ENCODE data around the gene DCPS.
"Not testable (repeated sequence)": the region's sequence is repeated elsewhere in the genome, so short reads cannot be mapped to it uniquely, and the experiment has no call there.

DCPS gene

DNA sequence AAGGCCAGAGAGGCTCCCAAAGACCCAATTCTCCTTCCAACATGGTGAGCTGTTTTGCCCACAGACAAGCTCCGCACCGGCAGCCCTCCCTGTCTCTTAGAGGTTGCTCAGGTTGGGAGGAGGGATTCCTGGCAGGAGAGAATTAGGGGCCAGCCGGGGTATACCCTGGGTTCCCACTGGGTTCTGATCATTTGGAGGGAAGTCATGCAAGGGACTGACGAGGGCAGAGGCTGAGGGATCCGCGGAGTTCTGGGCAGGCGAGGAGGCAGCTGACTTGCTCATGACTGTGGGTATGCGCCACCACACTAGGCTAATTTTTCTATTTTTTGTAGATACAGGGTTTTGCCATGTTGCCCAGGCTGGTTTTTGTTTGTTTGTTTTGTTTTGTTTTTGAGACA lies 56.2 kb downstream of the DCPS start:
- DNase-seq (ENCODE audit: low read depth in 2 of 2) = no peak

DNA sequence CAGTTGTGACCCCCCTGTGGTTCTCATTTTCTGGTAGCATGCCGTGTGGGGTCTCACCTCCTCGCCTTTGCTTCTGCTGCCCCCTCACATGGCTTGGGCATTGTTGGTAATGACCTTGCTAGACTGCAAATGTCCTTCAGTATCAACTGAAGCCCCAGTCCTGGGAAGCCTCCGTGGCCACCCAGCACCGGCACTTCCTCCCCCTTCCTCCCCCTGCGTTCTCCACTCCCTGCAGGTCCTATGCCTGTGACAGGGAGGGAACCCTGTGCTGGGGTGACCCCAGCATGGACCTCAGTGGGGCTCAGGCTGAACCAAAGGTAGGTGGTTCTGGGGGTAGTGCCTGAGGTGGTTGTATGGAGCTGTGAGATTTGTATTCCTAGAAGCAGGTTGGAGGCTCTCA lies 57.5 kb downstream of the DCPS start:
- no peak for DNase-seq (ENCODE audit: low read depth in 2 of 2)

DNA sequence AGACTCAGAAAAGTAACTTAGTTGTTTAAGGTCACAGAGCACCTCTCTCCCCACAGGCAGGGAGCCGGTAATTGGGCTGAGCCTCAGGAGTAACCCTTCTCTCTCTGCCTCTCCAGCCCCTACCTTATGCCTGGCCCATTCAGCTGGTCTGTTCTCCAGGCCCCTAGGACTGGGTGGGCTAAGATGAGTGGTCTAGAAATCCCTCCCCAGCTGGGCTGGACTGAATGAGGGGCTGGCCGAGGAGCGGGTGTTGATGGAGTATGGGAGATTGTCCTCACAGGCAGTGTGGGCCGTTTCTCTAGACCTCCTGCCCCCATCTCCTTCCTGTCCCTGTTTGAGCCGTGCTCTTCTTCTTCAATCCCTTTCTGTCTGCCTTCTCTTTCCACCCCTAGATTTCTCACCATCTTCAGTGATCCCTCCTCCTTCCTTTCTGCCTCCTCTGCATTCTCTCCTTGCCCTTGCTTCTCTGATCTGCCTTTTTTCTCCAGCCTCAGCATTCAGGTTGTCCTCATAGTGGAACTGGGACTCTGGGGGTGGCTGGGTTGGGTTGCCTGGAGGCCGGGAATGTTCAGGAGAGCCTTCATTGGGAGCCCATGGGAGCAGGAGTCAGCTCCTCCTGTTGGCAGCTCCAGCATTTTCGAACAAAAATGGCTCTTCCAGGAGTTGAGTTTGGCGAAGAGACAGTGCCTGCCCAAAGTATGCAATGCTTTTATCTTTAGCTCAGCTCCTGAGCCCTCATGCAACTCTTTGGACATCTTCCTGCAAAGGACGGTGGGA lies 59.2 kb downstream of the DCPS start:
- DNase-seq (ENCODE audit: low read depth in 2 of 2) = no peak

DNA sequence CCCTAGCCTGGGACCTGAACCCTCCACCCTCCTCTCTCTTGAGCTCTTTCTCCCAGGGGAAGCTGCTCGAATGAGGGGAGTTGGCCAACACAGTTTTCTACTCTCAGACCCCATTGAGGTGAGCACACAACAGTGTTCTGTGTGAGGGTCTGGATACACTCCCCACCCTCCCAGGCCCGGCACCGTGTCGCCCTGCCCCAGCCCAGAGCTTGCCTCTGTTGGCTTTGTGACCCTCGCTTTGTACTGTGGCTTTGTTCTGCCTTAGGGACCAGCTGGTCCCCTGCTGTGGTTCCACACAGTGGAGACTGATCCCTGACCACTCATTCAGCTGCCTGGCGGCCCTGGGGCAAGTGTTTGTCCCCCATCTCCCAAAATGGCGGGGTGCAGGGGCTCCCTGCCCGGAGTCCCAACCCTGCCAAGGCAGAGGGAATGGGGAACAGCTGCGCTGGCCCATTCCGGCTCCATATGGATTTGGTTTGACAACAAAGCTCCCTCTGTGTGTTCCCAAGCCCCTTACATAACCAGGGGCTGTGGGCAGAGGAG lies 59.9 kb downstream of the DCPS start:
- no peak for DNase-seq (ENCODE audit: low read depth in 2 of 2)

DNA sequence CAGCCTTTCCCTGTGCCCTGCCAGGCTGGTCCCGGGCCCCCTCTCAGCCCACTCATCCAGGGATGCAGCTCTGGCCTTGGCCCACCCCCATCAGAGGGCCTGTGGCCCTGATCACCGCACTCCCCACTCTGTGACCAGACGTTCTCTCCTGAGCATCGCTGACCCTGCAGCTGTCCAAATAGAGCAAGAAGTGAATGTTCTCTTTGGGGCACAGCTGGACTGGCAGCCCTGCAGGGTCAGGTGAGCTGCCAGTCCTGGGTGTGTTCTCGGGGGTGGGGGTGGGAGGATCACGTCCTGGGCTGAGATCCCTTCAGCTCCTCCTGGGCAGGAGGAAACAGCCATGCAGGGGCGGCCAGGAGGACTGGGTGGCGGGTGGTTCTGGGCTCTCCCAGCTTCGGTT lies 60.9 kb downstream of the DCPS start:
- not testable (repeated sequence) for DNase-seq (ENCODE audit: low read depth in 2 of 2)

DNA sequence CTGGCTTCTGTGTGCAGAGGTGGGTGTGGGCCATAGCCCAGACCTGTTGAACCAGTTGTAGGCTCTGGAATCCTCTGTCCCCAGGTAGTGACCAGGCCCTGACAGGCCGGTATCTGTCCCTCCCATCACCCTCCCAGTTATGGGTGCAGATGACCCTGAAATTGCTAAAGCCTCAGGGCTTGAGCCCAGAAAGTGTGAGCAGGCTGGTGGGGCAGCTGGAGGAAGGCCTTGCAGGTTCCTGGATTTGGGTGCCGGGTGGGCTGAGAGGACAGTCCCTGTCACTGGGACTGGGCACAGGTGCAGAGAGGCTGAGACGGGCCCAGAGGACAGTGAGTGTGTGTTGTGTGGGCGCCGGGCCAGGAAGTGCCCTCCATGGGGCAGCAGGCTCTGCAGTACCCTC lies 61.6 kb downstream of the DCPS start:
- not testable (repeated sequence) for DNase-seq (ENCODE audit: low read depth in 2 of 2)

DNA sequence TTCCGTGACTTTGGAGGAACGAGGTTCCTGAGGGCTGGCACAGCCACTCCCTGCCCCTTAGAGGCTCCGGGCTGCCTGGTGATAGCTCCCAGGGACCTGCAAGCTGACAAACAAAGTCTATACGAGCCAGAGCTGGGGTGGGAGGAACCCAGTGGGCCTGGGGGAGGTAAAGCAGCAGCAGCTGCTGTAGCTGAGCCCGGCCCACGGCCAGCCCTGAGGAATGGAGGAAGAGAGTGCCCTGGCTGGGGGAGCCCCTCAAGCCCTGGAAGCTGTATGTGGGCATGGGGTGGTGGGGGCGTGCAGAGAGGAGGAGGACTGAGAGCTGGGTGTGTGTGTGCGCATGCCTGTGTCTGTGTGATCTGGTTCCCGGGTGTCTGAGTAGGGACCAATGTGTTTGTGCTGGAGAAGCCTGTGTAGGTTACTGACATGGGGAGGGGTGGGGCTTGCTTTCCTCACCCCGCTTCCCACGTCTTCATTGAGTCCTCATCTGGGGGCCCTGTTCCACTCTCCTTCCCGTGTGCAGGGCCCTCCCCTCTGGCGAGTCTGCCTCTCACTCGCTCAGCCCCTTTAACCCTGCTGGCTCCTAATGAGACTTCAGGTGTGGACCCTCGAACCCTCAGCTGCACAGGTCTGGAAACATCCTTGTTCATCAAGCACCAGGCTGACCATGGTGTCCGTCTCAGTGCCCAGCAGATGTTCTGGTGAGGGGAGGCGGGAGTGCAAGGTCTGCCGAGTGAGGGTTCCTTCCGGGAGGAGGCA lies 62.4 kb downstream of the DCPS start:
- no peak for DNase-seq (ENCODE audit: low read depth in 2 of 2)

DNA sequence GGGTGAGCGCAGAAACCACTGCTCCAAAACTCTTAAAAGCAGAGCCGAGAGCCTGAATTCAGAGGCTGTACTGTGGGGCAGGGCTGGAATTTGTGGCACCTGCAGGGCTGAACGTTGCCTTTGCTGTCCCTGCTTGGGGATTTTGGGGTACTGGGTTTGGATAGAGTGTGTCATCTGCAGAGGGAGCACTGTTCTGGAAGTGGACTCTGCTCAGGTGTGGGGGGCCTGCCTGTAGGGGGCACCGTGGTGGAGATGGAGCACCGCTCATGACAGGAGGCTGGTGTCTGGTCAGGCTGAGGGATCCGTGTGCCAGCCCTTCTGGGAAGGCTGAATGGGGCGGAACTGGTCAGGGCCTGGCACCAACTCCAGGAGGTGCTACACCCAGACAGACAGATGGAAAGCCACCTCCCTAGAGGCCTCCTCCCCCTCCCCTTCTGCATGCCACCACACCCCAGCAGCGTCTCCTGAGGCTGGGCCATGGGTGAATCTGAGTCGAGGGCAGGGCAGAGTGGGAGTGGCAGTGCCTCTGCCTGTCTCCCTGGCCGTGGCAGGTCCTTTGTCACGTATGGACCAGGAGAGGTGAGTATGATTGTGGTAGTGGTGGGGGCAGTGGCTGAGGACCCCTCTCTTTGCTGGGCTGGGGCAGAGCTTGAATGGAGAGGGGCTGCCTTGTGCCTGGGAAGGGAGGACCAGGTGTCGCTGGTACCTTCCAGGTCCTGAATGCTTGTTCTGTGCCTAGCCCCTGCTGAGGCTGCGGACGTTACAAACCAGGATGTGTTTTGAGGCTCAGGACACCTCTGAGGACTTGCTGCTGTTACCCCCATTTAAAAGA lies 63.2 kb downstream of the DCPS start:
- not testable (repeated sequence) for DNase-seq (ENCODE audit: low read depth in 2 of 2)

DNA sequence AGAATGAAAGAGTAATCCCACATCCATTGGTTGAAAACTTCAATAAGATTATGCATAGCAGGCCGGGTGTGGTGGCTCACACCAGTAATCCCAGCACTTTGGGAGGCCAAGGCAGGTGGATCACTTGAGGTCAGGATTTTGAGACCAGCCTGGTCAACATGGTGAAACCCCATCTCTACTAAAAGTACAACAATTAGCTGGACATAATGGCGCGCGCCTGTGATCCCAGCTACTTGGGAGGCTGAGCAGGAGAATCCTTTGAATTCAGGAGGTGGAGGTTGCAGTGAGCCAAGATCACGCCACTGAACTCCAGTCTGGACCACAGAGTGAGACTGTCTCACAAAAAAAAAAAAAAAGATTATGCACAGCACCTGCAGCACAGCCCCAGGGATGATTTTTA lies 63.9 kb downstream of the DCPS start:
- DNase-seq (ENCODE audit: low read depth in 2 of 2) = not testable (repeated sequence)

DNA sequence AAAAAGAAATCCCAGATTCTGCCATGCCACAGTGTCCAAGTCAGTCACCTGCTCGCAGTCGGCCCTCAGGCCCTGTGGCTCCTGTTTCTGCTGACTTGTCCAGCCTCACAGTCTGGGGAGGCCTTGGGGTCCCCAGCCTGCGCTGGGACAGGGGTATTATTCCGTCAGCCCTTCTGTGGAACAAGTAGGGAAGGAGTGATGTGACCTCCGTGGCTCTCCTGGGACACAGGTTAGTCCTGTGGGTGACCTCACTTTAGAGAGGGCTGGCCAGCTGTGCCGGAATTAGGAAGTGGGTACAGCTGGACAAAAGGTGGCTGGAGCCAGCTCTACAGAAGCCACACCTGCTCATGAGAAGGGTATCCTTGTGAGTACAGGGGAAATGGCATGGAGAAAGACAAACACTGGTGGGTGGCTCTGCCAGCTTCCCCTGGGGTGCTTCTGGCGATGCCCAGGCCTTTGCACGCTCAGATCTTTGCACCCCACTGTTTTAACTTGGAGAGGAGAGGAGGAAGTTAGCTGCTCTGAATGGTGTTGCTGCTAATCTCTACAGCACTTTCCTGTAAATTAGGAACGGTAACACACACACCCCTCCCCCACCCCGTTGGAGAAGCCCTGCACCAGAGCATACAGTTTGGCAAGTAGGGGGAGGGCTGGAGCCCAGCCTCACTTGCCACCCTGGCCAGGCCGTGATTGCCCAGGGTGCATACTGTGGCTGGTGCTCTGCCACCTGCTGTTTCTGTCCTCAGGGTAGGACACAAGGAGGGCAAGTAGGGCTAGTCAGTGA lies 64.7 kb downstream of the DCPS start:
- not testable (repeated sequence) for DNase-seq (ENCODE audit: low read depth in 2 of 2)

DNA sequence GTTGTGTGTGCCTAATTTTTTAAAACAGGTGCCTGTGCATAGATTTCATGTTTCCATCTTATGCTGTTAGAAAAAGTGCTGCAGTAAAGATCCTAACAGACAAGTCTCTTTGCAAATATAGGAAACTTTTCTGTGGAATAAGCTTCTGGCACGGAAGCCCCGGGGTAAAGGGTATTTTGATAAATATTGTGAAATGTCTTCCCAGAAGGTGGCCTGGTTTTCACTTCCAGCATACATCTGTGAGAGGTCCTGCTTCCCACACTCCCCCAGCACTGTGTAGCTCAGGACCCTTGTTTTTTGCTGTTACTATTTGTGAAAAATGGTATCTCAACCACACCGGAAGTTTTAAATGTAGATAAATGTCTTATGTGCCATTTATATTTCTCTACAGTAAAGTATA lies 66.2 kb downstream of the DCPS start:
- no peak for DNase-seq (ENCODE audit: low read depth in 2 of 2)

DNA sequence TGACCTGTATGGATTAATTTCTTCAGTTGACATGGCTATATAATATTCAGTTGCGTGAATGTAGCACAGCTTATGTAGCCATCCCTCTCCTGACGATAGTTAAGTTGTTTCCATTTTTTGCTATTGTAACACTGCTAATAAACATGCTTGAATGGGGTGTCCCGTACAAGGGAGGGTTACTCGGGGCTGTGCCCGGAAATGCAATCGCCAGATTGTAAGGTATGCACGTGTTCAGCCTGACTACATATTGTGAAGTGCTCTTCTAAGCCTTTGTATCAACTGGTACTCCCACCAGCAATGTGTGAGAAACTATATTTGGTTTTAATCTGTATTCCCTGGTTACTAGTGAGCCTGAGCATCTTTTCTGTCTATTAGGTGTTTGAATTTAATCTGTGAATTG lies 67.7 kb downstream of the DCPS start:
- no peak for DNase-seq (ENCODE audit: low read depth in 2 of 2)

DNA sequence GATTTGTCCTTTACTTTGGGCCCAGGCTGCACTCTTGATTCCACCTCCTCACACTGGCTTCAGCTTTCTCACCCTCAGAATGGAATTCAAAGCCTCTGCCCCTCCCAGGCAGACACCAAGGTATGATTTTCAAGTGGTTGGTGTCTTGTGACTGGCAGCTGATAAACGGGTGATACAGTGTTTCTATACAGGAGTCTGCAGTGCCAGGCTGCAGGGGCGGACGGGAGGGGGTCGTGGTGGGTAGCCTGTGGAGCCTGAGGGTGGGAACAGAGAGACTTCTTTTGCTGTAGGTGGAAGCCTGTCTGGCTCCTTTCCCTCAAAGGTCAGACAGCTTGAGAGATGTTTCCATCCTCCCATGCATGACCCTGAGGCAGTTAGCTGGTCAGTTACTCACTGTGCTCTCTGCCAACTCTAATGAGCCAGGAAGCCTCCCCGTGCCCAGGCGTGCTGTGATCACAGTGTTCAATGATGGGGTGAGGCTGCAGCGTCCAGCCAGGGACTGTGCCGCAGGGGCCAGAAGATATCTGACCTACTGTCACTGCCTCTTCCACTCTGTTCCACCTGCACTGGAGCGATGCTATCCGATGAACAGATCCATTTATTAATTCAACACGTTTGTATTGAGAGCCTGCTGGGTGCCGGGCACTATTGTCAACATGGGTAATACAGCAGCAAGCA lies 69.7 kb downstream of the DCPS start:
- not testable (repeated sequence) for DNase-seq (ENCODE audit: low read depth in 2 of 2)

DNA sequence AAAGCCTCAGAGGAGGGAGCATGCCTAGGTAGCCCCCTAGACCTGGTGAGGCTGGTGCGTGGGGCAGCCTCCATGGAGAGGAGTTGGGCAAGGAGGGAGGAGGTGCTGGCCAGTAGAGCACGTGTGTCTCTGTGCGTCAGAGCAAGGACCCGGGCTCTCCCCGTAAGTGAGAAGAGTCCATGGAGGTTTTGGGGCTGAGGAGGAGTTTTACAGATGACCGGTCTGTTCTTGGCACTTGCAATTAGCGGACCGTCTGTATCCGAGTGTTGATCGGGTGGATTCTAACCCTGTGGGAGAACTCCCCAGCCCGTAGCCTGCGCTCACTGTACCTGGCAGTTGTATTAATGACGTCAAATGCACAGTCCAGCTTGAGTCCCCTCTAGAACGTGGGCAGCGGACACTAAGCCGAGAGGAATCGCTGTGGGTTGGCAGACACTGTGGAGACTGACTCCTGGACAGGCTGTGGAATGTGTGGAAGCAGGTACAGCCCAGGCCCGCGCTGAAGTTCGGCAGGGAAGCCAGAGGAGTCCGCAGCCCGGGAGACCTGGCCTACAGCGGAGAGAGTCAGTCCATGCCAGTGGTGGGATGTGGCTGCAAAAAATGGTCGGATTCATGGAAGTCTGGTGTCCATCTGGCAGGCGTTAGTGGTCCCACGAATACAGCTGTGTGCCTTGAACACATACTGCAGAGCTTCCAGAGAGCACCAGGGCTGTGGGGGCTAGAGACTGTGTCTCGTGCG lies 70.9 kb downstream of the DCPS start:
- DNase-seq (ENCODE audit: low read depth in 2 of 2) = not testable (repeated sequence)

DNA sequence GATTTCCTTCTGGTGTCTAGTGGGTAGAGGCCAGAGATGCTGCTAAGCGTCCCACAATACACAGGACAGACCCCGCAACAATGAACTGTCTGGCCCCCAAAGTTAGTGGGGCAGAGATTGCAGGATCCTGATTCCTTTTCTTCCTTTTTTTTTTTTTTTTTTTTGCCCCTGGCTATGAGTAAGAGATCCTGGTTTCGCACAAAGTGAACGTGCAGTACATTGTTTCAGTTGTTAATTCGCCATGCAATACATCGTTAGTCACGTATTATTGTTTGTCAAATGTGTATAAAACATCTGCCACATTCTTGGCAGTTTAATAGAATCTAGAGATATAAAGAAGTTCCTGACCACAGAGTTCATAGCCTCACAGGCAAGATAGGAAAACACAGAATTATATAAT lies 71.9 kb downstream of the DCPS start:
- DNase-seq (ENCODE audit: low read depth in 2 of 2) = no peak

DNA sequence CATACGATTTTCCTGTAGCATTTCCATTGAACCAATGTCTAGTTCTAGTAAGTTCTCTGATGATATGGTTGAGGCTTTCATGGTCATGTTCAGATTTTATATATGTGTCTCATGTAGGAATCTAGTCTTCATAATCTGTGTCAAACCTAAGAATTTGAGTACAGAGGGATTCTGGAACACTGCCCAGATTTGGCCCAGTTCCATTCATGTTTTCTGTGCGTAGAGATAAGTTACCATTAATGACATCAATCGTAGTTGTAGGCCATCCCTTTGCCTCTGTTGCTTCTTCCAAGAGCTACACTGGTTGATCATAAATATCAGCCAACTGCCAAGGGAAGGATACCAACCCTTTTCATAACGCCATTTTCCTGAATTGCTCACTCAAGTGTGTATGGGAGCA lies 74.9 kb downstream of the DCPS start:
- no peak for DNase-seq (ENCODE audit: low read depth in 2 of 2)

DNA sequence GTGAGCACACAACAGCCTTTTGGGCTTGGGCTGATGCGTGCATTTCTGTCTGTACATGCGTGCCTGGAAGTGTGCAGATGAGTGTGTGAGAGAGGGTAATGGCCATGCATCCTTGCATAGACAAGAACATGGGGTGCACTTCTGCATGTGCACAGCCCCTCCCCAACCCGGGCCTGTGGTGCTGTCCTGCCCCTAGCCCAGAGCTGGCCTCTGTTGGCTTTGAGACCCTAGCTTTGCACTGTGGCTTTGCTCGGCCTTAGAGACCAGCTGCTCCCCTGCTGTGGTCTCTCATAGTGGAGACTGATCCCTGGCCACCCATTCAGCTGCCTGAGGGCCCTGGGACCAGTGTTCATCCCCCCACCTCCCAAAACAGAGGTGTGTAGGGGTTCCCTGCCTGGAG lies 77.0 kb downstream of the DCPS start:
- DNase-seq (ENCODE audit: low read depth in 2 of 2) = no peak

DNA sequence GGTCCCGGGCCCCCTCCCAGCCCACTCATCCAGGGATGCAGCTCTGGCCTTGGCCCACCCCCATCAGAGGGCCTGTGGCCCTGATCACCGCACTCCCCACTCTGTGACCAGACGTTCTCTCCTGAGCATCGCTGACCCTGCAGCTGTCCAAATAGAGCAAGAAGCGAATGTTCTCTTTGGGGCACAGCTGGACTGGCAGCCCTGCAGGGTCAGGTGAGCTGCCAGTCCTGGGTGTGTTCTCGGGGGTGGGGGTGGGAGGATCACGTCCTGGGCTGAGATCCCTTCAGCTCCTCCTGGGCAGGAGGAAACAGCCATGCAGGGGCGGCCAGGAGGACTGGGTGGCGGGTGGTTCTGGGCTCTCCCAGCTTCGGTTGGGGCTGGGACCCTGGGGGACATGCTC lies 78.1 kb downstream of the DCPS start:
- not testable (repeated sequence) for DNase-seq (ENCODE audit: low read depth in 2 of 2)

DNA sequence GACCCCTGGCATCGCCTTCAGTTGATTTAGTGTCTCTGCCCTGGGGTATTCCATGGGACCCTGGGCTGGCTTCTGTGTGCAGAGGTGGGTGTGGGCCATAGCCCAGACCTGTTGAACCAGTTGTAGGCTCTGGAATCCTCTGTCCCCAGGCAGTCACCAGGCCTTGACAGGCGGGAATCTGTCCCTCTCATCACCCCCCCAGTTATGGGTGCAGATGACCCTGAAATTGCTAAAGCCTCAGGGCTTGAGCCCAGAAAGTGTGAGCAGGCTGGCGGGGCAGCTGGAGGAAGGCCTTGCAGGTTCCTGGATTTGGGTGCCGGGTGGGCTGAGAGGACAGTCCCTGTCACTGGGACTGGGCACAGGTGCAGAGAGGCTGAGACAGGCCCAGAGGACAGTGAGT lies 78.8 kb downstream of the DCPS start:
- not testable (repeated sequence) for DNase-seq (ENCODE audit: low read depth in 2 of 2)
